Lower leg skin (tissue), 3 donors: Measurements from ENCODE around the gene WIZ.
"Not testable (repeated sequence)": the region's sequence is repeated elsewhere in the genome, so short reads cannot be mapped to it uniquely, and the experiment has no call there.

ENCODE experiments used
- CTCF ChIP-seq, 3 donors: fragments of 450-650 bp; IDR thresholded peaks; one replicate each; pipeline ENCODE4 v1.5.1; 2016; ENCODE audit warnings: antibody characterized with exemption in 3 of 3, mild to moderate bottlenecking in 3 of 3, moderate library complexity in 2 of 3
- POLR2A ChIP-seq, 2 donors: fragments of 450-650 bp; IDR thresholded peaks; one replicate each; pipeline ENCODE4 v1.6.1; 2016 to 2017; ENCODE audit warnings: antibody characterized with exemption in 2 of 2, mild to moderate bottlenecking in 1 of 2, moderate library complexity in 1 of 2

GRCh38 chr19:15480996-15481395, 31.2 kb upstream of the WIZ start:
- TF ChIP-seq POLR2A, CTCF (IDR thresholded peaks at IDR 0.05): not testable (repeated sequence)
